NCI-H1105 treated with DMSO at 0.1 percent for 48 hours (cell line): ENCODE data around the gene FKBP8.
A peak's percentile ranks its signal among the peaks of the same experiment; 100 is the strongest.

ENCODE experiments used
- DNase-seq: peaks from one replicate; lab custom pipeline; 2025; lab: John Stamatoyannopoulos, UW

Gene FKBP8

GRCh38 chr19:18502246-18502637 lies 41.1 kb downstream of the FKBP8 start:
- DNase-seq, result no peak

GRCh38 chr19:18501832-18502231 lies 41.5 kb downstream of the FKBP8 start:
- no peak for DNase-seq

- no peak for DNase-seq
Measured at GRCh38 chr19:18501351-18501750, 42.0 kb downstream of the FKBP8 start.

- no peak for DNase-seq
Measured at GRCh38 chr19:18500799-18501198, 42.6 kb downstream of the FKBP8 start.

GRCh38 chr19:18500376-18500775 lies 43.0 kb downstream of the FKBP8 start:
- no peak for DNase-seq

- DNase-seq, result no peak
Measured at GRCh38 chr19:18499055-18499775, 44.2 kb downstream of the FKBP8 start.

- no peak for DNase-seq
Measured at GRCh38 chr19:18496980-18497256, 46.5 kb downstream of the FKBP8 start.

GRCh38 chr19:18496167-18496979 lies 47.0 kb downstream of the FKBP8 start:
- peak; percentile 17 for DNase-seq

GRCh38 chr19:18495204-18495911 lies 48.0 kb downstream of the FKBP8 start:
- DNase-seq, result no peak

- DNase-seq, result no peak
Measured at GRCh38 chr19:18494267-18494607, 49.1 kb downstream of the FKBP8 start.

GRCh38 chr19:18493440-18494266 lies 49.7 kb downstream of the FKBP8 start:
- DNase-seq, result no peak

- no peak for DNase-seq
Measured at GRCh38 chr19:18491995-18492953, 51.1 kb downstream of the FKBP8 start.

GRCh38 chr19:18490728-18491127 lies 52.6 kb downstream of the FKBP8 start:
- DNase-seq, result no peak

- DNase-seq, result no peak
Measured at GRCh38 chr19:18489627-18490184, 53.7 kb downstream of the FKBP8 start.

- peak; percentile 76 for DNase-seq
Measured at GRCh38 chr19:18488838-18489626, 54.3 kb downstream of the FKBP8 start.

GRCh38 chr19:18488403-18488723 lies 55.0 kb downstream of the FKBP8 start:
- no peak for DNase-seq

- DNase-seq, result no peak
Measured at GRCh38 chr19:18487576-18488402, 55.6 kb downstream of the FKBP8 start.

GRCh38 chr19:18486746-18487145 lies 56.6 kb downstream of the FKBP8 start:
- no peak for DNase-seq

- no peak for DNase-seq
Measured at GRCh38 chr19:18484992-18485391, 58.4 kb downstream of the FKBP8 start.
